ENCODE measurements around the gene LRRN2.

DNA sequence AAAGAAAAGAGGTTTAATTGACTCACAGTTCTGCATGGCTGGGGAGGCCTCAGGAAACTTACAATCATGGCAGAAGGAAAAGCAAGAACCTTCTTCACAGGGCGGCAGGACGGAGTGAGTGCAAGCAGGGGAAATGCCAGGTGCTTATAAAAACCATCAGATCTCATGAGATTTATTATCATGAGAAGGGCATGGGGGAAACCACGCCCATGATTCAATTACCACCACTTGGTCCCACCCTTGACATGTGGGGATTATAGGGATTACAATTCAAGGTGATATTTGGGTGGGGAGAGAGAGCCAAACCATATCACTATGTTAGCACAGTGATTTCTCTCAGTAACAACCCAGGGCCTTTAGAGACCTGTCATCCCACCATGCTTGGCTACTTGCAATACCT lies 39.9 kb downstream of the LRRN2 start:
- TF ChIP-seq EP300 (IDR thresholded peaks at IDR 0.05; ENCODE audit: low read depth) (no peak), CTCF (IDR thresholded peaks at IDR 0.05) (no peak), POLR2A (IDR thresholded peaks at IDR 0.05) (no peak)
